ENCODE results near the gene ZNF18. TPM values are rescaled to one million over a fixed set of nuclear protein-coding genes. Genes with fewer than 3 reads are reported as not detected.

Gene ZNF18
- total and polyA plus RNA-seq, 2 experiments from 2014 or later = 5.9 to 9.8 TPM

- Mint-ChIP-seq H3K36me3 (ENCODE audit: low read depth) (no peaks in the 10 kb centered on the region), H3K27ac (no peak overlapping the region), H3K9me3 (no peaks in the 10 kb centered on the region), H3K27me3 (ENCODE audit: insufficient read depth, low read depth, poor library complexity) (no peaks in the 10 kb centered on the region), H3K4me1 (peaks cover 21% of the 10 kb centered on the region; the same call in 2 of the 3 replicates), H3K4me3 (no peak overlapping the region)
- H3K79me2 ChIP-seq (replicated peaks; ENCODE audit: insufficient read depth) = peaks cover 100% of the 10 kb centered on the region
- peaks cover 14% of the 10 kb centered on the region for H3K4me1 ChIP-seq (ENCODE audit: insufficient read depth)
- H3K4me3 ChIP-seq = no peak overlapping the region
- no peak overlapping the region for H3K27ac ChIP-seq (ENCODE audit: low read depth)
- H4K20me1 ChIP-seq (replicated peaks; ENCODE audit: insufficient read depth) = peaks cover 27% of the 10 kb centered on the region; the same call in 1 of the 2 replicates
- no peaks in the 10 kb centered on the region for H3K9me2 ChIP-seq (ENCODE audit: insufficient read depth)
- no peaks in the 10 kb centered on the region for H3K27me3 ChIP-seq (ENCODE audit: insufficient read depth)
- no peak overlapping the region for H3K4me2 ChIP-seq
- ATAC-seq = no peak
- no peaks in the 10 kb centered on the region for H3F3A ChIP-seq (replicated peaks; ENCODE audit: low read depth)
- no peaks in the 10 kb centered on the region for H3K36me3 ChIP-seq (ENCODE audit: insufficient read depth)
- TF ChIP-seq NANOG (IDR thresholded peaks at IDR 0.05; ENCODE audit: borderline replicate concordance) = no peak
- TF ChIP-seq CREB1 (CRISPR knock-in tag; IDR thresholded peaks at IDR 0.05; ENCODE audit: low read depth) = no peak
- TF ChIP-seq POLR2AphosphoS5 (IDR thresholded peaks at IDR 0.05; ENCODE audit: low read depth) = no peak
- TF ChIP-seq, protein P1, sequence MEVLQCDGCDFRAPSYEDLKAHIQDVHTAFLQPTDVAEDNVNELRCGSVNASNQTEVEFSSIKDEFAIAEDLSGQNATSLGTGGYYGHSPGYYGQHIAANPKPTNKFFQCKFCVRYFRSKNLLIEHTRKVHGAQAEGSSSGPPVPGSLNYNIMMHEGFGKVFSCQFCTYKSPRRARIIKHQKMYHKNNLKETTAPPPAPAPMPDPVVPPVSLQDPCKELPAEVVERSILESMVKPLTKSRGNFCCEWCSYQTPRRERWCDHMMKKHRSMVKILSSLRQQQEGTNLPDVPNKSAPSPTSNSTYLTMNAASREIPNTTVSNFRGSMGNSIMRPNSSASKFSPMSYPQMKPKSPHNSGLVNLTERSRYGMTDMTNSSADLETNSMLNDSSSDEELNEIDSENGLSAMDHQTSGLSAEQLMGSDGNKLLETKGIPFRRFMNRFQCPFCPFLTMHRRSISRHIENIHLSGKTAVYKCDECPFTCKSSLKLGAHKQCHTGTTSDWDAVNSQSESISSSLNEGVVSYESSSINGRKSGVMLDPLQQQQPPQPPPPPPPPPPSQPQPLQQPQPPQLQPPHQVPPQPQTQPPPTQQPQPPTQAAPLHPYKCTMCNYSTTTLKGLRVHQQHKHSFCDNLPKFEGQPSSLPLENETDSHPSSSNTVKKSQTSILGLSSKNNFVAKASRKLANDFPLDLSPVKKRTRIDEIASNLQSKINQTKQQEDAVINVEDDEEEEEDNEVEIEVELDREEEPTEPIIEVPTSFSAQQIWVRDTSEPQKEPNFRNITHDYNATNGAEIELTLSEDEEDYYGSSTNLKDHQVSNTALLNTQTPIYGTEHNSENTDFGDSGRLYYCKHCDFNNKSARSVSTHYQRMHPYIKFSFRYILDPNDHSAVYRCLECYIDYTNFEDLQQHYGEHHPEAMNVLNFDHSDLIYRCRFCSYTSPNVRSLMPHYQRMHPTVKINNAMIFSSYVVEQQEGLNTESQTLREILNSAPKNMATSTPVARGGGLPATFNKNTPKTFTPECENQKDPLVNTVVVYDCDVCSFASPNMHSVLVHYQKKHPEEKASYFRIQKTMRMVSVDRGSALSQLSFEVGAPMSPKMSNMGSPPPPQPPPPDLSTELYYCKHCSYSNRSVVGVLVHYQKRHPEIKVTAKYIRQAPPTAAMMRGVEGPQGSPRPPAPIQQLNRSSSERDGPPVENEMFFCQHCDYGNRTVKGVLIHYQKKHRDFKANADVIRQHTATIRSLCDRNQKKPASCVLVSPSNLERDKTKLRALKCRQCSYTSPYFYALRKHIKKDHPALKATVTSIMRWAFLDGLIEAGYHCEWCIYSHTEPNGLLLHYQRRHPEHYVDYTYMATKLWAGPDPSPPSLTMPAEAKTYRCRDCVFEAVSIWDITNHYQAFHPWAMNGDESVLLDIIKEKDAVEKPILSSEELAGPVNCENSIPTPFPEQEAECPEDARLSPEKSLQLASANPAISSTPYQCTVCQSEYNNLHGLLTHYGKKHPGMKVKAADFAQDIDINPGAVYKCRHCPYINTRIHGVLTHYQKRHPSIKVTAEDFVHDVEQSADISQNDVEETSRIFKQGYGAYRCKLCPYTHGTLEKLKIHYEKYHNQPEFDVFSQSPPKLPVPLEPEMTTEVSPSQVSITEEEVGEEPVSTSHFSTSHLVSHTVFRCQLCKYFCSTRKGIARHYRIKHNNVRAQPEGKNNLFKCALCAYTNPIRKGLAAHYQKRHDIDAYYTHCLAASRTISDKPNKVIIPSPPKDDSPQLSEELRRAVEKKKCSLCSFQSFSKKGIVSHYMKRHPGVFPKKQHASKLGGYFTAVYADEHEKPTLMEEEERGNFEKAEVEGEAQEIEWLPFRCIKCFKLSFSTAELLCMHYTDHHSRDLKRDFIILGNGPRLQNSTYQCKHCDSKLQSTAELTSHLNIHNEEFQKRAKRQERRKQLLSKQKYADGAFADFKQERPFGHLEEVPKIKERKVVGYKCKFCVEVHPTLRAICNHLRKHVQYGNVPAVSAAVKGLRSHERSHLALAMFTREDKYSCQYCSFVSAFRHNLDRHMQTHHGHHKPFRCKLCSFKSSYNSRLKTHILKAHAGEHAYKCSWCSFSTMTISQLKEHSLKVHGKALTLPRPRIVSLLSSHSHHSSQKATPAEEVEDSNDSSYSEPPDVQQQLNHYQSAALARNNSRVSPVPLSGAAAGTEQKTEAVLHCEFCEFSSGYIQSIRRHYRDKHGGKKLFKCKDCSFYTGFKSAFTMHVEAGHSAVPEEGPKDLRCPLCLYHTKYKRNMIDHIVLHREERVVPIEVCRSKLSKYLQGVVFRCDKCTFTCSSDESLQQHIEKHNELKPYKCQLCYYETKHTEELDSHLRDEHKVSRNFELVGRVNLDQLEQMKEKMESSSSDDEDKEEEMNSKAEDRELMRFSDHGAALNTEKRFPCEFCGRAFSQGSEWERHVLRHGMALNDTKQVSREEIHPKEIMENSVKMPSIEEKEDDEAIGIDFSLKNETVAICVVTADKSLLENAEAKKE (CRISPR knock-in tag; IDR thresholded peaks at IDR 0.05) = no peak
- no peak for TF ChIP-seq CTCF (conservative IDR thresholded peaks at IDR 0.05; ENCODE audit: low read depth in 2 of 2)
- TF ChIP-seq ZNF331 (CRISPR knock-in tag; IDR thresholded peaks at IDR 0.05; ENCODE audit: low read depth) = no peak
- no peak for TF ChIP-seq EZH2 (IDR thresholded peaks at IDR 0.05; ENCODE audit: low read depth, unreplicated experiment)
- no peak for TF ChIP-seq ETS1 (IDR thresholded peaks at IDR 0.05)
- no peak for TF ChIP-seq STAT1 (IDR thresholded peaks at IDR 0.05; ENCODE audit: unreplicated experiment)
- no peak for TF ChIP-seq JUNB (IDR thresholded peaks at IDR 0.05; ENCODE audit: unreplicated experiment)
- no peak for TF ChIP-seq EZH2phosphoT487 (IDR thresholded peaks at IDR 0.05; ENCODE audit: unreplicated experiment)
- TF ChIP-seq, protein P2, sequence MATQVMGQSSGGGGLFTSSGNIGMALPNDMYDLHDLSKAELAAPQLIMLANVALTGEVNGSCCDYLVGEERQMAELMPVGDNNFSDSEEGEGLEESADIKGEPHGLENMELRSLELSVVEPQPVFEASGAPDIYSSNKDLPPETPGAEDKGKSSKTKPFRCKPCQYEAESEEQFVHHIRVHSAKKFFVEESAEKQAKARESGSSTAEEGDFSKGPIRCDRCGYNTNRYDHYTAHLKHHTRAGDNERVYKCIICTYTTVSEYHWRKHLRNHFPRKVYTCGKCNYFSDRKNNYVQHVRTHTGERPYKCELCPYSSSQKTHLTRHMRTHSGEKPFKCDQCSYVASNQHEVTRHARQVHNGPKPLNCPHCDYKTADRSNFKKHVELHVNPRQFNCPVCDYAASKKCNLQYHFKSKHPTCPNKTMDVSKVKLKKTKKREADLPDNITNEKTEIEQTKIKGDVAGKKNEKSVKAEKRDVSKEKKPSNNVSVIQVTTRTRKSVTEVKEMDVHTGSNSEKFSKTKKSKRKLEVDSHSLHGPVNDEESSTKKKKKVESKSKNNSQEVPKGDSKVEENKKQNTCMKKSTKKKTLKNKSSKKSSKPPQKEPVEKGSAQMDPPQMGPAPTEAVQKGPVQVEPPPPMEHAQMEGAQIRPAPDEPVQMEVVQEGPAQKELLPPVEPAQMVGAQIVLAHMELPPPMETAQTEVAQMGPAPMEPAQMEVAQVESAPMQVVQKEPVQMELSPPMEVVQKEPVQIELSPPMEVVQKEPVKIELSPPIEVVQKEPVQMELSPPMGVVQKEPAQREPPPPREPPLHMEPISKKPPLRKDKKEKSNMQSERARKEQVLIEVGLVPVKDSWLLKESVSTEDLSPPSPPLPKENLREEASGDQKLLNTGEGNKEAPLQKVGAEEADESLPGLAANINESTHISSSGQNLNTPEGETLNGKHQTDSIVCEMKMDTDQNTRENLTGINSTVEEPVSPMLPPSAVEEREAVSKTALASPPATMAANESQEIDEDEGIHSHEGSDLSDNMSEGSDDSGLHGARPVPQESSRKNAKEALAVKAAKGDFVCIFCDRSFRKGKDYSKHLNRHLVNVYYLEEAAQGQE (IDR thresholded peaks at IDR 0.05; ENCODE audit: unreplicated experiment) = no peak
- no peak for TF ChIP-seq ZNF114 (CRISPR knock-in tag; IDR thresholded peaks at IDR 0.05)
- no peak for DNase-seq (ENCODE audit: low spot score)
- H2AFZ ChIP-seq = no peak overlapping the region
Observed at GRCh38 chr17:12034538-12034937, 37.3 kb upstream of the ZNF18 start.

All from GM23338 (cell line).